Neural cell (in vitro differentiated cells): ENCODE data around the gene GGT1.

Experiments
- CTCF ChIP-seq: fragments of 450-650 bp; IDR thresholded peaks from 2 replicates; pipeline ENCODE4 v1.5.1; 2014; ENCODE audit warnings: antibody characterized with exemption, mild to moderate bottlenecking, moderate library complexity; ENCODE audit not compliant: poor library complexity, severe bottlenecking
- EP300 ChIP-seq: fragments of 450-650 bp; conservative IDR thresholded peaks from 2 replicates; pipeline ENCODE4 v1.6.1; 2014; ENCODE audit warnings: antibody characterized with exemption, mild to moderate bottlenecking, moderate library complexity; ENCODE audit not compliant: poor library complexity, severe bottlenecking
- EZH2 ChIP-seq: fragments of 200-600, 300-800 bp; shearing (Covaris generic), sonication (generic); IDR thresholded peaks from 2 replicates; pipeline ENCODE4 v1.6.1; 2014; ENCODE audit warnings: antibody characterized with exemption, low read length, borderline replicate concordance, mild to moderate bottlenecking; ENCODE audit not compliant: insufficient read depth, poor library complexity, severe bottlenecking
- POLR2AphosphoS5 ChIP-seq: IDR thresholded peaks from 2 replicates; pipeline ENCODE4 v1.6.1; 2012
- RAD21 ChIP-seq: fragments of 450-650 bp; conservative IDR thresholded peaks from 2 replicates; pipeline ENCODE4 v1.6.1; 2014; ENCODE audit warnings: antibody characterized with exemption, mild to moderate bottlenecking, moderate library complexity
- REST ChIP-seq: IDR thresholded peaks from 2 replicates; pipeline ENCODE4 v1.6.1; 2012; ENCODE audit warnings: borderline replicate concordance
- TAF1 ChIP-seq: IDR thresholded peaks from 2 replicates; pipeline ENCODE4 v1.6.1; 2012; ENCODE audit warnings: low read depth

- TF ChIP-seq REST (peak; percentile 14), POLR2AphosphoS5 (no peak), CTCF (no peak), EZH2 (no peak), TAF1 (no peak), RAD21 (peak; percentile 12), EP300 (no peak)
Measured at GRCh38 chr22:24554313-24555164, 48.5 kb upstream of the GGT1 start, which contains the start of gene GUCD1.
